Type B pancreatic cell (in vitro differentiated cells): Measurements from ENCODE around the gene GALNT13. TPM values are rescaled to one million over a fixed set of nuclear protein-coding genes. Genes with fewer than 3 reads are reported as not detected.

ENCODE experiments used
- DNase-seq: peaks from one replicate; pipeline ENCODE4 v3.0.0; 2021; ENCODE audit warnings: mixed read lengths; ENCODE audit not compliant: unreplicated experiment; ENCODE audit errors: extremely low spot score
- H3K27ac Mint-ChIP-seq: 2 replicates; pipeline ENCODE4 v1.8.0; 2021; ENCODE audit warnings: mild to moderate bottlenecking, mixed read lengths
- H3K27me3 Mint-ChIP-seq: 2 replicates; pipeline ENCODE4 v1.8.0; 2021; ENCODE audit warnings: mixed read lengths
- H3K36me3 Mint-ChIP-seq: 2 replicates; pipeline ENCODE4 v1.8.0; 2021; ENCODE audit warnings: mixed read lengths
- H3K4me1 Mint-ChIP-seq: one replicate; pipeline ENCODE4 v1.8.0; 2021; ENCODE audit warnings: mixed read lengths; ENCODE audit not compliant: unreplicated experiment
- H3K4me3 Mint-ChIP-seq: 2 replicates; pipeline ENCODE4 v1.8.0; 2021; ENCODE audit warnings: mild to moderate bottlenecking, mixed read lengths
- H3K9me3 Mint-ChIP-seq: 2 replicates; pipeline ENCODE4 v1.8.0; 2021; ENCODE audit warnings: mixed read lengths
- total RNA-seq: library from RNA; stranded (reverse); gene quantifications from 2 replicates; pipeline ENCODE4 v1.2.1, GENCODE V29; 2021; ENCODE audit warnings: low replicate concordance
- TF ChIP-seq, protein P1 (sequence below): fragments of 200-600 bp; sonication (generic); conservative IDR thresholded peaks from 2 replicates; pipeline ENCODE4 v1.5.0; 2021; ENCODE audit warnings: antibody characterized with exemption, mild to moderate bottlenecking

The GALNT13 gene
- total RNA-seq, 1 donor from 2014 or later = 5.9 TPM

DNA sequence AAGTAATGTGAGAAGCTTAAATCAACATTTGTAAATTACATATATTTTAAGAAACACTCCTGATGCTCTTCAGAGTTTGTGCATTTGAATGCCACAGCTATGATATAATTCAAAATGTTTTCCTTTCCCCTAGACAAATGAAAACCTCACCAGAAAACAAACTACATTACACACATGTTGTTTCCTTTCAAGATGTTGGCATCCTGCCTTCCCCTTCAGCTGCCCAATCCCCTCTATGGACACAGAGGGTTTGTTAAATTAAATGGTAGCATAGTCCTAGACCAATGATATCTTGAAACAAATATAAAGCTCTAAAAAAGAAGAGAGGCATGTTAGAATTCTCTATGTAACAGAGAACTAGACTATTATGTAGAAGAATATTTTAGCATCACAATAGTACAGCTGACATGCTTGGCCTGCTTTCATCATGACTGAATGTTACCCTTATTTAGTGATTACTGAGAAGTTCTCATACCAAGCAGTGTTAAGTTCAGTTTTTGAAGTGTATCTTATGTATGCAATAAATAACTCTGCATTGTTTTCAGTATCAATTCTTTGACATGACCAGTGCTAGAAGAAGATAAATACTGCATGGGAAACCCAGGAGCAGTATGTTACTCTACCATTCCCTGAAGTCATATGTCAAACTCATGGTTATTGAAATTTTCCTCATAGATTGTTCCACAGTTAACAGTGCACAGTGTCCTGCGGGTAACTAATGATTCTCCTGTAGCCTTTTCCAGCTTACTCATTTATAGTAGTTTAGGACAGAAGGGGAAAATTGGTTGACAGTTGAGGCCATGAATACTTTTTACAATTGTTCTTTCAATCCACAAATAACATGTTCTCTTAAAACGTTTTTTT, 510.4 kb downstream of the GALNT13 start:
- DNase-seq = no peak
- Mint-ChIP-seq H3K9me3 (no peaks in the 10 kb centered on the region), H3K27me3 (peaks cover 1% of the 10 kb centered on the region), H3K36me3 (no peaks in the 10 kb centered on the region), H3K4me3 (no peak overlapping the region), H3K27ac (no peak overlapping the region), H3K4me1 (no peaks in the 10 kb centered on the region)
- TF ChIP-seq, protein P1, sequence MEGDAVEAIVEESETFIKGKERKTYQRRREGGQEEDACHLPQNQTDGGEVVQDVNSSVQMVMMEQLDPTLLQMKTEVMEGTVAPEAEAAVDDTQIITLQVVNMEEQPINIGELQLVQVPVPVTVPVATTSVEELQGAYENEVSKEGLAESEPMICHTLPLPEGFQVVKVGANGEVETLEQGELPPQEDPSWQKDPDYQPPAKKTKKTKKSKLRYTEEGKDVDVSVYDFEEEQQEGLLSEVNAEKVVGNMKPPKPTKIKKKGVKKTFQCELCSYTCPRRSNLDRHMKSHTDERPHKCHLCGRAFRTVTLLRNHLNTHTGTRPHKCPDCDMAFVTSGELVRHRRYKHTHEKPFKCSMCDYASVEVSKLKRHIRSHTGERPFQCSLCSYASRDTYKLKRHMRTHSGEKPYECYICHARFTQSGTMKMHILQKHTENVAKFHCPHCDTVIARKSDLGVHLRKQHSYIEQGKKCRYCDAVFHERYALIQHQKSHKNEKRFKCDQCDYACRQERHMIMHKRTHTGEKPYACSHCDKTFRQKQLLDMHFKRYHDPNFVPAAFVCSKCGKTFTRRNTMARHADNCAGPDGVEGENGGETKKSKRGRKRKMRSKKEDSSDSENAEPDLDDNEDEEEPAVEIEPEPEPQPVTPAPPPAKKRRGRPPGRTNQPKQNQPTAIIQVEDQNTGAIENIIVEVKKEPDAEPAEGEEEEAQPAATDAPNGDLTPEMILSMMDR = no peak

DNA sequence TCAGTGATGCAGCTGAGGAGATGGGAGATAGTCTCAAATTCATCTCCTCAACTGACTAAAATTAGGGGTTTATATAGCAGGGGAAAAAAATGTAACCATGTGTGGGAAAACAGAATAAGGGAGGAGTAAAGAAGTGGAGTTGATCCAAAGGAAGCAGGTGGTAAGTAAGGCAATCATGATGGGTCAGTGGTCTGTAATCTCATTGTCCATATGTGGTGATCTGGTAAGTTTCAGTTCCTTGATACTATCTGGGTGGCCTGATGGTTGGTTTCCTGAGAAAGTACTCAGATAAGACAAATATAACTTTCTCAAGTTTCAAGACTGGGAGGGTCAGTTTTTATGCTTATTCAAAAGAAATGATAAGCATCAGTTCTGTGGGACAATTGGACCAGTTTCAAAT, 514.5 kb downstream of the GALNT13 start:
- DNase-seq = no peak
- TF ChIP-seq, protein P1 = no peak
- H3K27me3 Mint-ChIP-seq = no peaks in the 10 kb centered on the region
- H3K4me3 Mint-ChIP-seq = no peak overlapping the region
- H3K9me3 Mint-ChIP-seq = no peaks in the 10 kb centered on the region
- no peaks in the 10 kb centered on the region for H3K36me3 Mint-ChIP-seq
- H3K4me1 Mint-ChIP-seq = no peaks in the 10 kb centered on the region
- no peak overlapping the region for H3K27ac Mint-ChIP-seq

DNA sequence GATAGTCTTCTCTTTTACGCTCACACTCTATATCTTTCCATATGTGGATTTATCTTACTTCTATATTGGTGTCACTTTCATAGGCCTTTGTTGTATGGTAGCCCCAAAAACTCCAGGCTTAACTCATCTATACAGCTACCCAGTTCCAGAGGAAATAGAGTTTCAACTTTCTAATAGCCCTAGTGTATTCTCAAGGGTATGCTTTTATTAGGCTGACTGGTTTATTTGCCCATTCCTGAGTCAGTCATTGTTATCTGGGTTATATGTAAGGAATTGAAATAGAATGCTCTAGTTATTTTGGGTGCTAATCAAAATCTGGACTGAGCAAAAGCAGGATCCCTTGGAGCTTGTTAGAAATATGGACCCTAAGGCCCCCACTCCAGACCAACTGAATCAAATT, 519.3 kb downstream of the GALNT13 start:
- H3K4me1 Mint-ChIP-seq = no peaks in the 10 kb centered on the region

DNA sequence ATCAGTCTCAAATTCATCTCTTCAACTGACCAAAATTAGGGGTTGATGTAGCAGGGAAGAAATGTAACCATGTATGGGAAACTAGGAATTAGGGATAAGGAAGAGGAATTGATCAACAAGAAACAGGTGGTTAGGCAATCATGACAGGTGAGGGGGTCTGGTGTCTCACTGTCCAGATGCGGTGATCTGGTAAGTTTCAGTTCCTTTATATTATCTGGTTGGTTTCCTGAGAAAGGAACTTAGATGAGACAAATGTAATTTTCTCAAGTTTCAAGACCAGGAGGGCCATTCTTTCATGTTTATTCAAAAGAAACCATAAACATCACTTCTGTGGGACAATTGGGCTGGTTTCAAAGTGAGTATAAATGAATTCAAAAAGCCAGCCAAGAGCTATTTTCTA, 520.5 kb downstream of the GALNT13 start:
- no peaks in the 10 kb centered on the region for H3K36me3 Mint-ChIP-seq
- TF ChIP-seq, protein P1 = no peak
- H3K27me3 Mint-ChIP-seq = no peaks in the 10 kb centered on the region
- DNase-seq = no peak
- H3K4me1 Mint-ChIP-seq = no peaks in the 10 kb centered on the region
- H3K4me3 Mint-ChIP-seq = no peak overlapping the region
- H3K9me3 Mint-ChIP-seq = no peaks in the 10 kb centered on the region
- no peak overlapping the region for H3K27ac Mint-ChIP-seq

More for the DNA sequence above, 519.3 kb downstream of the GALNT13 start:
- H3K27ac Mint-ChIP-seq = no peak overlapping the region
- H3K27me3 Mint-ChIP-seq = no peaks in the 10 kb centered on the region
- DNase-seq = no peak
- no peaks in the 10 kb centered on the region for H3K9me3 Mint-ChIP-seq
- no peak overlapping the region for H3K4me3 Mint-ChIP-seq
- H3K36me3 Mint-ChIP-seq = no peaks in the 10 kb centered on the region
- TF ChIP-seq, protein P1 = no peak

DNA sequence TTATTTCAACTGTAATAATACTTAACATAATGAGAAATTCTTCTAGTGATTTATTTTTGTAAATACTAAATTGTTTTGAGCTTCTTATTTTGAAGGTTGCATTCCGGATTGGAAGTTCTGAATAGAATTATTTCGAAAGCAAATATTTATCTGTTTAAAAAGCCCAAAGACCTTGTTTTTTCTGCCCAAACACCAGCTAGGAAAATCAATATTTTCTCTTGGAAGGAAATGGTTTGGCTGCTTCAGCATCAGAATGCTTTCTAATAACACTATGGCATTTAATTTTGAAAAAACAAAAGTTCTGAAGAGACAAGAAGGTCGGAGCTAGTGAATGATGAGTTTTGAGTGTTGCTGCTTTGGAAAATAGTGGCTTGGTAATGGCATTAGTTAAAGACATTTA, 522.9 kb downstream of the GALNT13 start:
- Mint-ChIP-seq H3K27ac (no peak overlapping the region), H3K4me1 (no peaks in the 10 kb centered on the region), H3K4me3 (no peak overlapping the region), H3K27me3 (no peaks in the 10 kb centered on the region), H3K36me3 (no peaks in the 10 kb centered on the region), H3K9me3 (no peaks in the 10 kb centered on the region)
- DNase-seq = no peak
- TF ChIP-seq, protein P1 = no peak
